Suppressor macrophage treated with lipopolysaccharide for 1 hour (primary cell): Measurements from ENCODE around the gene CSNK2A2.

Source experiments
- DNase-seq, 3 donors: peaks; one replicate each; pipeline ENCODE4 v3.0.0-alpha.2; 2020 to 2022

Gene CSNK2A2

GRCh38 chr16:58198022-58198683, at the start of gene CSNK2A2:
Gene CSNK2A2, minus strand, starts transcription at chr16:58198106. Its CDS starts 370 bp downstream, at chr16:58197736.
- peak; percentile 82 to 97 (median 90) for DNase-seq

- DNase-seq, result no peak
Observed at GRCh38 chr16:58243528-58244004, 45.7 kb upstream of the CSNK2A2 start.

- DNase-seq, result no peak
Observed at GRCh38 chr16:58236831-58237230, 38.9 kb upstream of the CSNK2A2 start.

GRCh38 chr16:58236231-58236690, 38.4 kb upstream of the CSNK2A2 start:
- peak; percentile 65 to 81 (median 69) for DNase-seq

- DNase-seq, result no peak
Observed at GRCh38 chr16:58235663-58236062, 37.8 kb upstream of the CSNK2A2 start.

GRCh38 chr16:58234831-58235595, 37.1 kb upstream of the CSNK2A2 start:
- no peak for DNase-seq

- DNase-seq, result no peak
Observed at GRCh38 chr16:58230259-58230658, 32.4 kb upstream of the CSNK2A2 start.

GRCh38 chr16:58226790-58227189, 28.9 kb upstream of the CSNK2A2 start:
- DNase-seq, result no peak

GRCh38 chr16:58225965-58226602, 28.2 kb upstream of the CSNK2A2 start:
- no peak for DNase-seq

- no peak for DNase-seq
Observed at GRCh38 chr16:58222532-58223316, 24.8 kb upstream of the CSNK2A2 start.

- no peak for DNase-seq
Observed at GRCh38 chr16:58219432-58219831, 21.5 kb upstream of the CSNK2A2 start.

GRCh38 chr16:58218786-58219185, 20.9 kb upstream of the CSNK2A2 start:
- DNase-seq, result no peak

- DNase-seq, result no peak
Observed at GRCh38 chr16:58217311-58217925, 19.5 kb upstream of the CSNK2A2 start.

- no peak for DNase-seq
Observed at GRCh38 chr16:58212824-58213655, 15.1 kb upstream of the CSNK2A2 start.

- DNase-seq, result no peak
Observed at GRCh38 chr16:58211846-58212245, 13.9 kb upstream of the CSNK2A2 start.

- no peak for DNase-seq
Observed at GRCh38 chr16:58211245-58211644, 13.3 kb upstream of the CSNK2A2 start.

GRCh38 chr16:58205276-58206036, 7.5 kb upstream of the CSNK2A2 start:
- no peak for DNase-seq

GRCh38 chr16:58201163-58201562, 3.3 kb upstream of the CSNK2A2 start:
- no peak for DNase-seq

- DNase-seq, result no peak
Observed at GRCh38 chr16:58200004-58200797, 2.3 kb upstream of the CSNK2A2 start.
